Endothelial cell of umbilical vein (primary cell): ENCODE data around the gene DNMT3L. TPM values are rescaled to one million over a fixed set of nuclear protein-coding genes. Genes with fewer than 3 reads are reported as not detected.

Source experiments
- BruUV-seq: library from RNA; stranded (reverse); fragments of 400-500 nt; replicated peaks from 2 replicates; lab custom pipeline; 2021; lab: Mats Ljungman, UMichigan
- CTCF ChIA-PET: fragments of 300-600, 350-600 bp; sonication (Branson Sonifier 250); formaldehyde crosslinking; loops from one replicate; lab custom pipeline; 2021; ENCODE audit warnings: antibody characterized with exemption, inconsistent platforms; lab: Charles Lee
- POLR2A ChIA-PET: fragments of 300-600, 350-600 bp; sonication (Branson Sonifier 250); formaldehyde crosslinking; loops from one replicate; lab custom pipeline; 2021; ENCODE audit warnings: antibody characterized with exemption, inconsistent platforms; lab: Charles Lee
- DNase-seq: peaks from one replicate; pipeline ENCODE4 v3.0.0-alpha.2; 2011; ENCODE audit warnings: low read depth, low spot score
- FAIRE-seq: peaks from 2 replicates; lab custom pipeline; 2011; peaks lifted over from hg19 to GRCh38; lab: Jason Lieb, UNC
- H2AFZ ChIP-seq: 2 replicates; pipeline ENCODE4 v1.6.0; 2012; ENCODE audit warnings: low read depth, low read length, control low read depth, inconsistent platforms
- H3K27ac ChIP-seq: 2 replicates; pipeline ENCODE4 v1.5.1; 2011; ENCODE audit warnings: low read depth, mild to moderate bottlenecking, control low read depth, low read length, moderate library complexity; ENCODE audit not compliant: insufficient read depth
- H3K27me3 ChIP-seq, 2 experiments: 2 replicates each; pipeline versions ENCODE4 v1.6.0 to v1.6.1; 2011; ENCODE audit warnings: low read length in 2 of 2, mixed read lengths in 1 of 2; ENCODE audit not compliant: control insufficient read depth in 2 of 2, insufficient read depth in 2 of 2
- H3K36me3 ChIP-seq, 2 experiments: 2 replicates in 1 of 2; 3 replicates in 1 of 2; pipeline ENCODE4 v1.5.1; 2011; ENCODE audit warnings: low read length in 2 of 2, mild to moderate bottlenecking in 1 of 2, moderate library complexity in 1 of 2; ENCODE audit not compliant: control insufficient read depth in 2 of 2, insufficient read depth in 2 of 2; ENCODE audit errors: extremely low read depth in 1 of 2
- H3K4me1 ChIP-seq: 3 replicates; pipeline ENCODE4 v1.5.1; 2011; ENCODE audit warnings: mild to moderate bottlenecking, low read length; ENCODE audit not compliant: control insufficient read depth, insufficient read depth; ENCODE audit errors: extremely low read depth
- H3K4me2 ChIP-seq: 2 replicates; pipeline ENCODE4 v1.6.1; 2011; ENCODE audit warnings: low read length, control low read depth, mixed read lengths; ENCODE audit not compliant: insufficient read depth
- H3K4me3 ChIP-seq, 3 experiments: fragments of 200-600 bp in 1 of 3; sonication (generic), shearing (Covaris generic) in 1 of 3; replicated peaks in 1 of 3; 2 replicates each; pipeline ENCODE4 v1.5.1; 2011 to 2016; ENCODE audit warnings: control low read depth in 3 of 3, low read length in 3 of 3, mild to moderate bottlenecking in 2 of 3, inconsistent platforms in 1 of 3, low read depth in 1 of 3, moderate library complexity in 1 of 3; ENCODE audit not compliant: insufficient read depth in 1 of 3
- H3K79me2 ChIP-seq: 2 replicates; pipeline ENCODE4 v1.6.0; 2012; ENCODE audit warnings: low read length, inconsistent platforms; ENCODE audit not compliant: control insufficient read depth, insufficient read depth
- H3K9ac ChIP-seq: replicated peaks from 2 replicates; pipeline ENCODE3; 2011; ENCODE audit warnings: low read length, control low read depth; ENCODE audit not compliant: insufficient read depth; ENCODE audit errors: extremely low read depth
- H3K9me1 ChIP-seq: replicated peaks from 3 replicates; pipeline ENCODE4 v1.6.0; 2011; ENCODE audit warnings: mild to moderate bottlenecking, low read length; ENCODE audit not compliant: control insufficient read depth, insufficient read depth; ENCODE audit errors: extremely low read depth
- H3K9me3 ChIP-seq: replicated peaks from 2 replicates; pipeline ENCODE4 v1.5.1; 2012; ENCODE audit warnings: low read length, inconsistent platforms; ENCODE audit not compliant: control insufficient read depth, insufficient read depth
- H4K20me1 ChIP-seq: replicated peaks from 2 replicates; pipeline ENCODE3; 2011; ENCODE audit warnings: mild to moderate bottlenecking, low read length; ENCODE audit not compliant: control insufficient read depth, insufficient read depth; ENCODE audit errors: extremely low read depth
- CTCF ChIP-seq, 2 donors: IDR thresholded peaks; 1 replicate in 1 of 2; 2 replicates in 1 of 2; pipeline ENCODE4 v1.5.1; 2011; ENCODE audit warnings: low read length in 2 of 2, mild to moderate bottlenecking in 2 of 2, moderate library complexity in 2 of 2, control low read depth in 1 of 2, inconsistent platforms in 1 of 2, low read depth in 1 of 2; ENCODE audit not compliant: insufficient read depth in 1 of 2; ENCODE audit errors: extremely low read depth in 1 of 2
- EZH2 ChIP-seq: IDR thresholded peaks from 2 replicates; pipeline ENCODE4 v1.6.1; 2012; ENCODE audit warnings: borderline replicate concordance, low read depth, mild to moderate bottlenecking, moderate library complexity, low read length, inconsistent platforms; ENCODE audit not compliant: severe bottlenecking
- FOS ChIP-seq: IDR thresholded peaks from 2 replicates; pipeline ENCODE4 v1.6.1; 2011; ENCODE audit warnings: mild to moderate bottlenecking, low read length, moderate library complexity, borderline replicate concordance; ENCODE audit not compliant: insufficient read depth
- GATA2 ChIP-seq: IDR thresholded peaks from 2 replicates; pipeline ENCODE4 v1.7.0; 2011; ENCODE audit warnings: low read depth, mild to moderate bottlenecking, moderate library complexity, mixed read lengths, low read length; ENCODE audit not compliant: insufficient read length, insufficient read depth
- JUN ChIP-seq: IDR thresholded peaks from 2 replicates; pipeline ENCODE4 v1.6.1; 2011; ENCODE audit warnings: borderline replicate concordance, low read depth; ENCODE audit not compliant: insufficient read length, insufficient read depth
- MAX ChIP-seq: IDR thresholded peaks from 2 replicates; pipeline ENCODE4 v1.6.1; 2011; ENCODE audit not compliant: insufficient read depth, insufficient read length
- MYC ChIP-seq: IDR thresholded peaks from one replicate; pipeline ENCODE4 v1.6.1; 2011; ENCODE audit warnings: mild to moderate bottlenecking, low read depth, low read length
- POLR2A ChIP-seq: IDR thresholded peaks from 2 replicates; pipeline ENCODE4 v1.6.1; 2012; ENCODE audit warnings: low read depth, mild to moderate bottlenecking, control low read depth, low read length
- POLR2AphosphoS5 ChIP-seq: IDR thresholded peaks from 2 replicates; pipeline ENCODE4 v1.6.1; 2012; ENCODE audit warnings: low read depth, mild to moderate bottlenecking, control low read depth, low read length, moderate library complexity; ENCODE audit not compliant: insufficient read depth
- dilution Hi-C: fragments of 300-500 bp; cut with MboI; formaldehyde crosslinking; loops from one replicate; pipeline ENCODE4 v1.15.0; 2019; ENCODE audit warnings: low sequenced_read_pairs; ENCODE audit not compliant: extremely low pct_ligation_motif_present
- intact Hi-C: fragments of 100-400 bp; cut with micrococcal nuclease; formaldehyde crosslinking; loops from one replicate; pipeline ENCODE4 v1.10.0; 2022
- polyA plus RNA-seq, 4 experiments: library from polyadenylated mRNA; depleted of rRNA in 3 of 4; stranded (reverse) in 3 of 4; unstranded in 1 of 4; fragments of >200 nt; gene quantifications; 2 replicates each; pipeline versions ENCODE4 v1.2.1 to v1.2.3, GENCODE V29; 2011 to 2012; ENCODE audit warnings: missing spikeins in 1 of 4
- total RNA-seq: library from RNA; stranded (reverse); gene quantifications from 2 replicates; pipeline ENCODE4 v1.2.3, GENCODE V29; 2021

DNMT3L gene
- total and polyA plus RNA-seq, 2 donors (not counting 3 experiments of a cell fraction or from before 2014, with no cell fraction given) = not detected

- Histone ChIP-seq H3K4me2 (no peak overlapping the region), H3K27ac (peak overlapping the region; percentile 35), H3K27me3 (no peaks in the 10 kb centered on the region), H2AFZ (no peak overlapping the region), H3K4me1 (peaks cover 20% of the 10 kb centered on the region), H3K9me1 (no peaks in the 10 kb centered on the region), H3K4me3 (no peak overlapping the region), H3K9me3 (no peaks in the 10 kb centered on the region), H3K79me2 (peaks cover 42% of the 10 kb centered on the region), H3K36me3 (peaks cover 5 to 15% of the 10 kb centered on the region in 2 experiments), H4K20me1 (no peaks in the 10 kb centered on the region), H3K9ac (no peak overlapping the region)
- dilution Hi-C loops = no loop called here
- peak; percentile 11 for DNase-seq
- intact Hi-C loops = no loop called here
- POLR2A ChIA-PET = no interaction called here
- CTCF ChIA-PET = interaction anchor here (1.4 to 2.4 kb wide), 3 partner anchors 11 to 488 kb away, joined by 4 to 7 read pairs (median 6); no protein-coding TSS in a partner anchor
- no peak for TF ChIP-seq POLR2A
- TF ChIP-seq EZH2 = no peak
- no peak for TF ChIP-seq FOS
- TF ChIP-seq MYC = no peak
- no peak for TF ChIP-seq MAX
- TF ChIP-seq JUN = no peak
- TF ChIP-seq CTCF (IDR thresholded peaks at IDR 0.05; ENCODE audit: extremely low read depth in 1 of 2, insufficient read depth in 1 of 2, low read depth in 1 of 2, low read length in 2 of 2) = no peak
- TF ChIP-seq GATA2 = no peak
- no peak for TF ChIP-seq POLR2AphosphoS5
- BruUV-seq = no TSS peak
- no peak for FAIRE-seq
These were observed 44.0 kb upstream of the DNMT3L start for GRCh38 chr21:44305691-44306090.
